Left renal pelvis (tissue), 4 donors: ENCODE results near the gene CPNE4. TPM values are rescaled to one million over a fixed set of nuclear protein-coding genes. Genes with fewer than 3 reads are reported as not detected.

Experiments used
- DNase-seq, 4 donors: peaks; one replicate each; pipeline ENCODE4 v3.0.0-alpha.2; 2013; ENCODE audit warnings: low read depth in 4 of 4, low spot score in 3 of 4
- polyA plus RNA-seq, 4 donors: library from polyadenylated mRNA; unstranded; fragments of 120-200 nt; gene quantifications; one replicate each; pipeline ENCODE4 v1.2.1, GENCODE V29; 2013; ENCODE audit not compliant: insufficient read length in 4 of 4

CPNE4 gene
- polyA plus RNA-seq, 4 donors: 0.35 to 0.74 (median 0.62) TPM

DNA sequence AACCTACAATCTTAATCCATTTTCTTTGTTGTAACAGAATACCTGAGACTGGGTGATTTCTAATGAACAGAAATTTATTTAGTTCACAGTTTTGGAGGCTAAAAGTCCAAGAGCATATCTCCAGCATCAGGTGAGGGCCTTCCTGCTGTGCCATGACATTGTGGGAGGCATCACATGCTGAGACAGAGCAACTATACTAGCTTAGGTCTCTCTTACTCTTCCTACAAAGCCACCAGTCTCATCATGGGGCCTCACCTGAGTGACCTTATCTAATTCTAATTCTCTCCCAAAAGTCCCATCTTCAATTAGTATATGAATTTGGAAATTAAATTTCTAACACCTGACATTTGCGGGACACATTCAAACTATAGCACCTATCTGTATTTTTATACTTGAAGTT, 285.0 kb downstream of the CPNE4 start:
- no peak for DNase-seq

- no peak for DNase-seq
Observed at GRCh38 chr3:131747466-131747865, 287.3 kb downstream of the CPNE4 start.

GRCh38 chr3:131744765-131745164, 290.0 kb downstream of the CPNE4 start:
- no peak for DNase-seq

DNA sequence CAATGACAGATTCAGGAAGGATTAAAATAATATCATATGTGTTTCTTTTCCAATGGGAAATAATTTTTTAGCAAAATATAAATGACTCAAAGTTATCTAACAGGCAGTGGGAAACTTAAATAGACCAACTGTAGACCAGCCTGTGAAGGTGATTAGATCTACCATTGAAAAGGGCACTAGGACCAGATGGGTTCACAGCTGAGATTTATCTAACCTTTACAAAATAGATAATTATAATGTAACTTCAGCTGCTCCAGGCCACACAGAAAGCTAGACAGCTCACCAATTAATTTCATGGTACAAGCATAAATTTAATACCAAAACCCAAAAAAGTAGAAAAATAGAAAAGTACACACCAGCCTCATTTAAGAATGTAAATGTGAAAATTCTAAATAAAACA, 291.7 kb downstream of the CPNE4 start:
- no peak for DNase-seq

GRCh38 chr3:131739211-131739610, 295.6 kb downstream of the CPNE4 start:
- no peak for DNase-seq

DNA sequence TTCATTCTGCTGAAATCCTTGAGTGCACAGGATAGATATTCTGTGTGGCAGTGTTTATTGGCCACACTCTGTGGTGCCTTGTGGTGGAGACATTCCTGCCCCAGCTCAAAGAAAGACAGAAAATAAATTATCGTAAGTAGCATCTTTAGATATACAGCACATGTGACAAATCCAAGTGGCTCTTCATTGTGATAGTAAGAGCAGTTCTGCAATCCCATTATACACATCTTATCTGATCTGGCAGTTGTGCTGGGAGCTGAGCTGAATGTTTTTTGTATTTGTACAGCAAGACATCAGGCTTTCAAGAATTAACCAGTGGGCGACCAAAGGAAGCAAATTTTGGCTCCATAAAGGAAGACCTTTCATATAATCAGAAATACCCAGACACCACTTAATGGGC, 296.7 kb downstream of the CPNE4 start:
- no peak for DNase-seq

GRCh38 chr3:131735544-131735943, 299.3 kb downstream of the CPNE4 start:
- no peak for DNase-seq

- DNase-seq: no peak
Observed at GRCh38 chr3:131735116-131735515, 299.7 kb downstream of the CPNE4 start.

DNA sequence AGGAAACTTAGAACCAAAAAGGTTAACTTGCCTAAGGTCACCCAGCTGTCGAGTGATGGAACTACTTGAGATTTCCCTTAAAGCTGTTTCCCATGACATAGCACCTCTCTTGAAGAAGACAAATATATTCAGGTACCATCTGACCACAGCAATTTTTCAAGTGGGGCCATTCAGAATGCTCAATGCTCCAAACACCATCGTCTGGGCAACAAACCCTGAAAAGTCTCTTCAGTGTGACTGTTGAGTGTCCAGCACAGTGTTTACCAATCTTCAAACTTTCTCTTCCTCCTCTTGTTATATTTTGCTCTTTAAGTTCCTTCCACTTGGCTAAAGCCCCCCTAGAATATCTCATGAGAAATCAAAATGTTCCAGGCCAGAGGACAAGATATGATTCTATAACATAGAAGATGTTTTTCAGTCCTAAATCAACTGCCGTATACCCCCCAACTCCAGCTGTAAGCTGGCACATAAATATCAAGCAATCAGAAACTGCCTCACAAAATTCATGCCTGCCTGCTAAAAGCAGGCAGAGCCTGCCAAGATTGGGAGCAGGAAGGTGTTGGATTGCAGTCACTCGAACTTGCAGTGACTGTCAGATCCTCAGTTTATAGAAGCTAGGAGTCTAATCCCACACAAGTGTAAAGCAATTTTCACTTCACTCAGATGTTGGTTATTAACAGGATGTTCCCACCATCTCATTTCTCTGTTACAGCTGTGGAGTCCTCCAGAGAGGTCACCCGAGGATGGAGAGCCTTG, 301.6 kb downstream of the CPNE4 start:
- DNase-seq: no peak

- DNase-seq: no peak
Observed at GRCh38 chr3:131731709-131732108, 303.1 kb downstream of the CPNE4 start.

- no peak for DNase-seq
Observed at GRCh38 chr3:131730581-131730980, 304.2 kb downstream of the CPNE4 start.

GRCh38 chr3:131729643-131730017, 305.2 kb downstream of the CPNE4 start:
- no peak for DNase-seq

- no peak for DNase-seq
Observed at GRCh38 chr3:131728898-131729642, 305.7 kb downstream of the CPNE4 start.

DNA sequence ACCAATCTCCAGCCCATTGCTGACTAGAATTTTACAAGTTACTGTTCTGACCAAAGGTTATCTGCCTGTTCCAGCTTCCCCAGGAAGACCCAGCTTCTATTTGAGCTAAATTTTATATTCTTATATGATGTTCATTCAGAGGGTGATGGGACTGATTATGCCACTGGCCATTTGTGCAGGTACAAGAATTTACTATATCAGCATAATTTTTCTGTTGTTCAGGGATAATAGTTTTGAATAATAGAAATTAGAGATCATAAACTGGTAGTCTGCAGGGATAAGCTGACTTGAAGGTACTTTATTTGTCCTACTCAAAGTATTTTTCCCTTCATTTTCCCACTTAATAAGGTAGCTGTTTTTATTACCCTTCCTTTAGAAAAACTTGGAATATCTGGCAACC, 309.4 kb downstream of the CPNE4 start:
- DNase-seq: no peak

DNA sequence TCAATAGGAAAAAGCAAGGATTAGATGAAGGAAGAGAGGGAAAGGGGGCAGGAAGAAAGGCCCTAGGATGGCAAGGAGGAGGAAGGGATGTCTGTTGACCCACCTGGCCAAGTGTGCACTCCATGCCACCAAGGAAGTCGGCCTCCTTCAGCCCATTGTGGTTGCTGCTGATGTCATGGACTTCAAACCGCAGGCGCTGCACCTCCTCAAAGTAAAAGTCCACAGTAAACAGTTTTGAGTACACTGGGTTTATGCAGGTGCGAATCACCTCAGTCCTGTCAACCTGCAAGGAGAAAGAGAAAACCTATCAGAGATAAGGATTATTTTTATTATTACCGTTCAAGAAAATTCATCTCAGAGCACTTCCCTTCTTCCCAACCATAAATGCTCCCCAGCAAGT, 311.5 kb downstream of the CPNE4 start:
- DNase-seq: no peak

DNA sequence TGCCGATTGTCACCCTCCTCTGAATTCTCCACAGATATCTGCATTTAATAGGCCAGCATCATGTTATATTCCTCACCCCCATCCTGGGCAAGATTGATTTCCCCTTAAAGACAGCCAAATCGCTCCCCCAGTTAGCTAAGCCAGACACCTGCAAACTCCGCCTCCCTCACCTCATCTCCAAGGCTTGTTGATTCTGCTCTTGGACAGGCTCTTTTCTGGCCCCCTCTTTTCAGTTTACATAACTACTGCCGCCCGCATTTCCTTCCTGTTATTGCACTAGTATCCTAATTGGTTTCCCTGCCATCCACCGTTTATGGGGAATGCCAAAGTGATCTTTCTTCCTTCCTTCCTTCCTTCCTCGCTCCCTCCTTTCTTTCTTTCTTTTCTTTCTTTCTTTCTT, 317.3 kb downstream of the CPNE4 start:
- DNase-seq: no peak

GRCh38 chr3:131716943-131717342, 317.9 kb downstream of the CPNE4 start:
- no peak for DNase-seq

GRCh38 chr3:131716007-131716406, 318.8 kb downstream of the CPNE4 start:
- DNase-seq: no peak

DNA sequence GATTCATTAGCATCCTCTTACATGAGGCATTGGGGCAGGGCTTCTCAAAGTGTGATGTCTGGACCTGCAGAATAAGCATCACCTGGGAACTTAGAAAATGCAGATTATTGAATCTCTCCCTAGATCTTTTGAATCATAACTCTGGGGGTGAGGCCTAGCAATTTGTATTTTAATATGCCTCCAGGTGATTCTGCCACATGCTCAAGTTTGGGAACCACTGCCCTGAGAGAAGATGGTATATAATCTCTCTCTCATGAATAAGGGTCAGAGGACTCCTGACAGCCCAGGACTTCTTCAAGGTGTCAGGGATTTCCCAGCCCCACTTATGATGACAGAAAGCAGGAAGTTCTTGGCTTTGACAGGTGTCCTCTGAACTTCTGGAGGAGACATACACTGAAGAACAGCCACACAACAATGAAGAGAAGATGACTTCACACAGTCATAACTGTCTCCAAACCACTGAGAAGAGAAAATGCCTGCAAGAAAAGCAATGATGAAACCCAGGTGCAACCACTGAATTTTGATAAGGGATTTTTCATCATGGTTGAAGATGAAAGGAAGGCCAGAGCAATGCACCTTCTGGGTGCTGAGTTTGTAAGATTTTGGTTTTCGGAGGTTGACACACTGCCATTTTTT, 320.1 kb downstream of the CPNE4 start:
- DNase-seq: no peak

DNA sequence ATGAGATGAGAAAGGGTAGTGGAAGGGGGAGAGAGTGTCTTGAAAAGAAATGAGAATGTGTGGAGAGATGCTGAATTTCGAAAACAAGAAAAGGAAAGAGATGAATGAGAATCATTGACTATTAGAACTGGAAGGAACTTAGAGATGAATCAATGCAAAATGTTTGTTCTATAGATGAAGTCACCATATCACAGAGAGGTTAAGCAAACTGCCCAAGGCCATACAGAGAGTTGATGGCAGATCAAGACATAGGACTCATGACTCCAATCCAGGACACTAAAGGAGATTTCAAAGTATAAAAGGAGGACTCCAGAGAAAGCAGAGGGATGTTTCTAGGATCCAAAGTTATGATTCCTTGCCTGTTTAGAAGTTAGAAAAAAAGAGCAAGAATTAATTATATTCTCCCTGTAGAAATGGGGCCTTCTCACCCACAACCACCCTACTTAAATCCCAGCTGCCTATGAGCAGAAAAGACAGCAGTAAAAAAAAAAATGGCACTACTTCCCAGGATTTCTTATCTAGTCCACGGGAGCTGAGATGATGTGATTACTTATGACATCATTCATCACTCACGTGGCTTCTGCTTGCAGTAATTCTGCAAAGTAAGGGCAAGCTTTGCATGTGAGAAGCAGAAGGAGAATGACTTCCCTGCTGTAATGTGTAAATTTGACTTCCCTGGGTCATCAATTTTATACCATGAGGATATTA, 321.2 kb downstream of the CPNE4 start:
- no peak for DNase-seq

DNA sequence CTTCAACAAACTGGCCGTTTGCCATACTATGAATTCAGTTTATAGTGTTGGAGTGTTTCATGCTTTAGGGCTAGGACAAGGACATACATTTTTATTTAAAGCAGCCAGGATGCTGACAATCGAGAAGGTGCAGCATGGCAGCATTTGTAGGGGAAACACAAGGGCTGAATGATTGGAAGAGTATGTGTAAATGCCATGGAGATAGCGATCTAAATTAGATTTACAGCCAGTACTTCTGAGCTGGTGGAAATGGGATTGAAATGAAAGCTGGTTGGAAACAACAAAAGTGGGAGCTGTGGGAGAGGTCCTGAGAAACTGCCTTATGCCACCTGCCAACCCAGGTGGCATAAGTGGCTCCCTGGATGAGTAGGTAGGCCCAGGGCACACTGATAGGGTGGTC, 322.2 kb downstream of the CPNE4 start:
- no peak for DNase-seq
